HG03378 (cell line): ENCODE data around the gene NRM.
"Not testable (repeated sequence)": the region's sequence is repeated elsewhere in the genome, so short reads cannot be mapped to it uniquely, and the experiment has no call there.

Experiments
- ATAC-seq: cut with Tn5 transposase; IDR thresholded peaks from one replicate; pipeline ENCODE4 v1.9.1; 2021; ENCODE audit warnings: mild to moderate bottlenecking, moderate library complexity; ENCODE audit not compliant: unreplicated experiment

The NRM gene

DNA sequence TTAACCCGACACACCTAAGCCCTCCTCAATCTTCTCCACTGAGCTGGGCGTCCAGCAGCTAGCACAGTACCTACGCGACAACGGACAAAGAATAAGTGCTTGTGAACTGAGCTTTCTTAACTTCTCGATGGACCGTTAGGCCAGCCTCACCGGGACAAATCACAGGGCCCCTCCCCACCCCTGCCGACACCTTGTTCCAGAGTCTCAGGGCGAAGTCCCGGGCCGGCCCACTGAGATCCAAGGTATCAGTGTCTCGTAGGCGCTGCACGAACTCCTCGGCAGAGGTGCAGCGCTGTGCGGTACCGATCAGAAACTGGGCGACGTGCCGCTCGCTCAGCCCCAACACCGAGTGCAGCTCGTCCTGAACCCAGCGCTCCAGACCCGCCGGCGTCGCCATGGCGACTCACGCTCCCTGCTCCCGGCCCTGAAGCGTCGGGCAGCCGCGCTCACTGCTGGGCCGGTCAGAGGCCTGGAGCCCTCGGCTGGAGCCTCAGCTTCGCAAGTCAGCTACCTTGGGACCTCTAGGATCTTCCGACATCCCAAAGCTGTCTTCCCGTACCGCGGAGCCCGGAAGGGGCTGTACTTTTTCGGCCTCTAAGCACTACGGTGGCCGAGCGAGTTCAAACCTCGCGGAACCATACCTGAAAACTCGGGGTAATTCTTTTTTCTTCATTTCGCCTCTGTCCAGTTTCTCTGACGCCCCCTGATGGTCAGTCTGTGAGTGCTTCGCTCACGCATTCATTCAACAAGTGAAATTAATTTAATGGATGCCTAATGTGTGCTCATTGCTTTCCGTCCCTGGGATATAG is 18.1 kb downstream of the NRM start, which contains the start of gene DHX16:
DHX16 (minus strand) TSS at position 562 of the 809 bp plus-strand sequence; CDS start at position 397, 165 bp downstream.
- ATAC-seq, result peak; percentile 80

DNA sequence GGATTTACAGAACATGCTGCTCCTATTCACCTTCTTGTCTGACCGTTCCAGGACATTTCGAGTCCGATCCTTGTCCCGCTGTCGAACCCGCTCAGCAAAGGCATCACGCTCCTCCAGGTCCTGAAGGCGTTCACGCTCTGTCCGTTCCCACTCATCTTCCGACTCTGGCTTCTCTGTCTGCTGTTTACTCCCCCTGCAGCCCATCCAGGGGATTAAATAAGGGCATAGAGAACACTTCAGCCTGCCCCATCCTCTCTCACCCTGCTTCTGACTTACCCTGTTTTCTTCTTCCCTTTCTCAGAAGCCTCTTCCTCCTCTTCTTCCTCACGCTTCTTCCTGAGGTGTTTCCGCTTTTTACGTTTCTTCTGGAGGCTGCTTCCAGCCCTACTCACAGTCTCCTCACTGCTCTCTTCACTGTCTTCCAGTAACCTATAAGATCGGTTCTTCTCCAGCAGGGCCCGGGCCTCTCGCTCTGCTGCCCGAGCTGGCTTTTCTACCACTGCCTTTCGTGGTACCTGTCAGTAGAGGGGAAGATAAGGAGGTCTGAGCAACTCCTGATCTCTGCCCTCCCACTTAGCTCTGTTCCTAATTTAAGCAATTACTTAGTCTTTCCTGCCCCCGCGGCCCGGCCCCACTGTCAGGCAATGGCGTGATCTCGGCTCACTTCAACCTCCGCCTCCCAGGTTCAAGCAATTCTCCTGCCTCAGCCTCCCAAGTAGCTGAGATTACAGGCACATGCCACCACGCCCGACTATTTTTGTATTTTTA is 19.8 kb downstream of the NRM start:
- no peak for ATAC-seq

DNA sequence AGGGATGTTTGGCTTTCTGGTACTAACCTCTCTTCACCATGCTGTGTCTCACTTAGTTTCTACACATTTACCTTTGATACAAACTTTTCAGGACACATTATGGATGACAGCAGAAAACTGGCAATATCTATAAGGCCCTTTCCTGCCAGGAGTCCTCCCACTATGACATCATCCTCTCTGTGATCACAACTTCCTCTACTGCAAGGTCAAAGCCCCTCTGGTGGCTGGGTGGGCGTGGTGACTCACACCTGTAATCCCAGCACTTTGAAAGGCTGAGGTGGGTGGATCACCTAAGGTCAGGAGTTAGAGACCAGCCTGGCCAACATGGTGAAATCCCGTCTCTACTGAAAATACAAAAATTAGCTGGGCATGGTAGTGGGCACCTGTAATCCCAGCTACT is 24.5 kb downstream of the NRM start:
- not testable (repeated sequence) for ATAC-seq

DNA sequence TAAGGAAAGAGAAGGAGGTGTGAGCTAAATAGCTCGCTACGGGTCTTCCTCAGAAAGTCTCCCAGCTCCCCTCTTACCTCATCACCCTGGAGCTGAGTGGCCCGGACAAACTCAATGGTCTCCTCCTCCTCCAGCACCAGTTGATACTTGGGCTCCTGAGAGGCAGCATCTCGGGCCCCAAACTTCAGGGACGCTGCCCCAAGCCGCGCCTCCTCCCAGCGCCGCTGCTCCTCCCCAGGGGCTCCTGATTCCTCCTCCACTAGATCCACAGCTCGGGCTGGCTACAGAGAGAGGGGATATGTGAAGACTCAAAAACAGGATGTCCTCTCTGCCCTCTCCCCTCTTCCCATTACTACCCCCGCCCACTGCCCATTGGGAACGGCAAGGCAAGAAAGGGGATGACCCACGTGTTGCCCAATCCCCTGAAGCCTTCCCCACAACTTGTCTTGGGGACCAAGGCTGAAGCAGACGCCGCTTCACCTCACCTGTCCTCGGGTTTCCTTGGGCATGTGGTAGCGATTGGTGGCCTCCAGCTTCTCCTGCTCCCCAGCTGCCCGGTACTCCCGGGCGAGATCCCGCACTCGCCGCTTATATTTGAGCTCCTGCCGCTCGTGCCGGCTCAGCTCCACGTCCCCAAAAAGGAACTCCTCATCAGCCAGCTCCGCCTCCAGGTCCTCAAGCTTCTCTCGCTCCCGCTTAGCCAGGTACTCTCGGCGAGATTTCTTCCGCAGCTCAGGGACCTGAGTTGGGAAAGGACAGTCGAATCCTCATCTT is 25.6 kb downstream of the NRM start:
- no peak for ATAC-seq

DNA sequence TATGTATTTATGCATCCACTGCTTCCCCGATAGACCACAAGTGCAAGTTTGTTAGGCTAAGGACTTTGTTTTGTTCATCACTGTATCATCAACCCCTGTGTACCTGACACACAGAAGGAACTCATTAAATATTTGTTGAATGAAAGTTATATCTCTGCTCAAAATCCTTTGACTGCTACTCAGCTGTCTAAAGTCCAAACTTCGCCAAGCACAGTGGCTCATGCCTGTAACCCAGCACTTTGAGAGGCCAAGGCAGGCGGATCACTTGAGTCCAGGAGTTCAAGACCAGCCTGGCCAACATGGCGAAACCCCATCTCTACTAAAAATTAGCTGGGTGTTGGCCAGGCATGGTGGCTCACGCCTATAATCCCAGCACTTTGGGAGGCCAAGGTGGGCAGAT is 32.9 kb downstream of the NRM start:
- ATAC-seq, result not testable (repeated sequence)

DNA sequence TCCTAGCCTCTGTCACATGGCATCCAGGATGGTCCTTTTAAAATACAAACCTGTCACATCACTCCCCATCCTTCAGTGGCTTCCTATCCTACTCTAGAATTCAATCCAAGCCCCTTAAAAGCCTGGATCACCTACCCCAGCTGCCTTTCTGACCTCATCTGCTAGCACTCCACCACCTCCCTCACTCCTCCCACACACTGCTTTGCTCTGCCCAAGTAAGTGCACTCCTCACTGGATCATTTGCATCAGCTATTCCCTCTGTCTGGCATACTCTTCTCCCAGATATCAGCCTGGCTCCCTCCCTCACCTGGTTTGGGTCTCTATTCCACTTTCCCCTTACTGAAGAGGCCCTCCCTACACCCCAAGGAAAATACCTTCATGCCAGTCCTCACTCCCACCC is 33.3 kb downstream of the NRM start:
- no peak for ATAC-seq

DNA sequence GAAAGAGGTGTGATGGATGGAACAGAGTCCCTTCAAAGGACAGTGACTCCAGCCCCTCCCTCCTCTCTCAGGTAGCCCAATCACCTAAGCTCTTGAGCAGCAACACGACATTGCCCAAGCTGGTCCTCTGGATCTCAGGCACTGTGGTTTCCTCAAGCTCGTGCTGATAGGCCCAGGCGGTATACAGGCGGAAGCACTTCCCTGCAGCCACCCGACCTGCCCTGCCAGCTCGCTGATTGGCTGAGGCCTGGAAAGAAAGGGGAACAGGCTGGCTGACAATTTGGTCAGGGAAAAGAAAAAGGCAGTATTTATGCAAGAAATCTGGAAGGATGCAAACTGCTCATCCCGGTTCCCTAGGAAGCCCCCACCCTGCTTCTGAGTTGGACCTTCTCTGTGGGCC is 34.3 kb downstream of the NRM start:
- no peak for ATAC-seq

DNA sequence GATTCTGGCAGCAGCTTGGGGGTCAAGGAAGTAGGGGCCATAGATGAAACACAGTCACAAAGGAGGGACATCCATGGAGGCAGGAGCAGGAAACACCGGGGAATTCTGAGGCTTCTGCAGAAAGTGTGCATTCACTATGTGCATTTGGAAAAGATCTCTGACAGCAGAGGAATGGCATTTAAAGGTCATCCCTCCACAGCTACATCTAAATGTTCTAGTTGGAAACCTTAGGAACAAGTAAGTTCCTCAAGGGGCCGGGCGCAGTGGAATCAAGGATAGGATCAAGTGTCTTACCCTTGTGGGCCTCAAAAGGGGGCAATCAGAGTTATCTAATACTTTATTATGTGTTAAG is 35.1 kb downstream of the NRM start:
- no peak for ATAC-seq

DNA sequence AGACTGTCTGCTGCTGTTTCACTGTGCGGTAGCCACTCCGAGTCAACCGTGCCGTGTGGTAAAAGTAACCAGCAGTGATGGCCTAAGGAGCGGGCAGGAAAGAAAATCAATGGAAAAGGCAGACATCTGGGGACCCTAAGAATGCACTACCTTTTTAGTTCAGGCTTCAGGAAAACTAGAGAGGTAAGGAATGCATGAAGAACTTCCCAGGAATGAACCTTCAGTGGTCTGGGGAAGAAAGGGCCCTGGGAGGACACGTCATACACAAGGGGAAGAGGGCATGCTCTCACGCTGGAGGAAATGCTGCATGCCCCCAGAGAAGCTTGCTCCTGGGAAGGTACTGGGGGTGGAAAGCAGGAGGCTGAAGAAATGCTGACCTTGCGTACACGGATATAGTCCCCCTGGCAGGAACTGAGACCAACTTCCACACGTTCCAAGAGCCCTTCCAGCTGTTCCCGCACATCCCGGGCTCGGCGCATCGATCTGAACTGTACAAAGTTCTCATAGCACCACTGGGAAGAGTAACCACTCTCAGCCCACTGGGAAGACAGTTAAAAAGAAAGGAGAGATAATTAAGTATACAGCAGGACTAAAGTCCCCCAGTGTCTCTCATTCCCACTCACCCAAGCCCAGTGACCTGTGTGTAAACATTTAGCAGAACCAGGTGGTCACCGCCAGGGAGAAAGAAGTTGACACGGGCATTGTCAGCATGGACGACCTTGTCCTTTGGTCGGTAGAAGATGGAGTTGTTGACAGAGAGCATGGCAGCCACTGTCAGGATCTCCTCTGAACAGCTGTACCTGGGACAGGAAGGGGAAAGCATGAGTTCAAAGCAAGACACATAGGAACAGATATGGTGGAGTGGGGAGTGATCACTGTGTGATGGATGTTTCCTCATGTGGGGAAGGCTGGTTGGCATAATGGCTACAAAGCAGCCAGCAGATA is 35.7 kb downstream of the NRM start:
- no peak for ATAC-seq

DNA sequence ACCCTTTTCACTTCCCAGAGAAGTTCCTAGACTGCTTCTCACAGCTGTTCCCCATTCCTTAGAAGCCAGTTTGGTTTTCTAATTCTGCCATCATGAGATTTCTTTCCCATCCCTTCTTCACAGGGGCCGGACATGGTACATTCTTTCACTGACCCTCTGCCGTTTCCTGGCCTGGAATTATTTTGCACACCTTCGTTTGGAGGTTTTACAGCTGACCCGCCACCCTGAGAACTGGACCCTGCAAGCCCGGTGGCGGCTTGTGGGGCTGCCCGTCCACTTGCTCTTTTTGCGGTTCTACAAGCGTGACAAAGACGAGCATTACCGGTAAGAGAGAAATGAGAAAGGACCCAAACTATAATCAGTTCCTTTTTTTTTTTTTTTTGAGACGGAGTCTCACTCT is 39.6 kb downstream of the NRM start:
- no peak for ATAC-seq

DNA sequence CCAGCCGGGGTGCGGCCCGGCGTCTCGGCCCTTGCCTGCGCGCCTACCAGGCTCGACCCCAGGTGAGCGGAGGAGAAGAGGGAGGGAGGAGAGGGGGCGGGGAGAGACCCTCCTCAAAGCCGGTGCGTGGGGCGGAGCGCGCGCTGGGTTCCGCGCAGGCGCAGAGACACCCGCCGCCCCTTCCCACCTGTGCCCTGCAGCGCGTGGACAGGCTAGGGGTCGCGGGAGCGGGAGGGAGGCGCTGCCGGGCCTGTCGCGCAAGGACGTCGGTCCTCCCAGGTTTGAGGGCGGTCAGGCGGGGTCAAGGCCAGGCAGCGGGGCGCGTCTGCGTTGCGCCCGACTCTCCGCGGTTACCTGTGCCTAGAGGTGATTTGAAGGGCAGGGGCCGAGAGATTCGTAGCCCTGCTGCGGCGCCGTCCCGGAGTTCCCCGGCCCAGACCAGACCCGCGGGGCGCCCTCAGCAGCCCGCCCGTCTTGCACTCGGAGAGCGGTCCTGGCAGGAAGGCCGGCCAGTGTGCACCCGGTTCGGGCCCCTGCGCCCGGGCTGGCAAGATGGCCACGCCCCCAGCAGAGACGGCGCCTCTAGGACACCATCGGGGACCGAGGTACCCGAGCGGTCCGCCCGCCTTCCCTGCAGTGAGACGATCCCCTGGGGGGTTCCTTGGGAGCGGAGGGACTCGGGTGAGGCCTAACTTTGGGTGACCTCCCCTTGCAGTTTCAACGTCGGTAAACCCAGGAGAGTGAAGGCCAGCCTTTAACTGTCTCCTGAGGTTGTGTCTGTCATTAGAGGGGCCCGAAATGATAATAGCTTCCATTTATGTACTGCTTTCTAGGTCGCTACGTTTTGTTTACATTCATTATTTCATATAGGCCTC is 43.3 kb downstream of the NRM start:
- ATAC-seq, result no peak

DNA sequence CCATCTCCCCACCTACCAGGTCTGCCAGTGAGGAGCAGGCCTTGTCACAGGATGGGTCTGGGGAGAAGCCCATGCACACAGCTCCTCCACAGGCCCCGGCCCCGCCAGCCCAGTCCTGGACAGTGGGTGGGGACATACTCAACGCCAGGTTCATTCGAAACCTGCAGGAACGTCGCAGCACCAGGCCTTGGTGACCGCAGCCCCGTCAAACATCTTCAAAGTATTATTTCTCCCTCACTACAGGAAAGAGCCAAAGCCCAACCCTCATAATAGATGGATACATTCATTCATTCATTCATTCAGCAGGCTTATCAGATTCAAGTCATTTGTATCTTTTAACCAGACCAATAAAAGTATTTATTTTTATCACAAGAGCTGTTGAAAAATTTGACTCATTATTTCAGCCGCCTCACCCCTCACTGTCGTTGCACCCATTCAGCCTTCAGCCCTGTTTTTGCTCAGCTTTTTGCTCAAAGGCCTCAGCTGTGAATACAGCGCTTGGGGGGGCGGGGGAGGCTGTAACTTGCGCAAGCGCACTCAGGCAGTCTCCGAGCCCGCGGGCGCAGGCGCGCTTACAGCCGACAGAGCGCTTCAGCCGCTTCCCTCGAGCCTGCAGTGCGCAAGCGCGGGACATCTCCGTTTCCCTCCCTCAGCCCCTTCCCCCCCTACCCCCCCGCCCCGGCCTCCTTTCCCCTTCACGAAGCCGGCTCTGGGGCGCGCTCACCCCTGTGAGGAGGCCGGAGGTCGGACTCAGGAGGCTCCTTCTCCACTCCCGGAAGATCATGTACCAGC is 44.1 kb downstream of the NRM start, which contains the start of gene C6orf136:
C6orf136 (plus strand) TSS at position 684 of the 792 bp plus-strand sequence; CDS start at position 783, 99 bp downstream.
- no peak for ATAC-seq

DNA sequence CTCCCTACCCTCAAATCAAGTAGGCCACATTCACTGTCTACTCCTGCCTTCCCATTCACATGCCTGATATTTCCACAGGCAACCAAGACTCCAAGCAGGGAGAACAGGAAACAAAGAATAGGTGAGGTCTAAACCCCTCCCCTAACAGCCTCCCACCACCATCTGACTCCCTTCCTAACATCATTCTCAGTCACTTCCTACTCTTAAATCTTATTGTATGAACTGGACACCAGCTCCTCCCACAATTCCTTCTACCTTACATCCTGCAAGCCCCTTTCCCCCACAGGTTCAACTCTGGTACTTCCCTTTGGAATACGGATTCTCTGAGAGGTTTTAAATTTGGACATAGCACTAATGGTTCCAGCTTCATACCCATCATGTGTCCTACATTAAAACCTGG is 44.8 kb downstream of the NRM start:
- ATAC-seq, result no peak

DNA sequence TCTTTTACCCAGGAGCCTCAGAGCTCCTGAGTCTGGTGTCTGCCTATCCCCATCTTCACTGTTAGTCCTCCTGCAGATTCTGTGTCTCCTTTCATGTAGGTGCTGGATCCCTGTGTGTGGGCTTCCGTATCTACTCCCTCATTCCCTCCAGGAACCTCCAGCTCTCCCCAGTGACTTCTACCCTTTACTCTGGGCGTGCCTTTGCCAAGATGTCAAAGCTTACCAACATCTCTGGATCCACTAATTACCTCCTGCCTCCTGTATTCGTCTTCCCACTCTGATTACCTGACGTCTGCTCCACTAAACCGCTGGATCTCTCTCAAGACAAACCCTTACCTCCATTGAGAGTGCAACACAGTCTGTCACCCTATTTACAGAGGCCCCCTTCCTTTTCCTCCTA is 46.0 kb downstream of the NRM start:
- no peak for ATAC-seq

DNA sequence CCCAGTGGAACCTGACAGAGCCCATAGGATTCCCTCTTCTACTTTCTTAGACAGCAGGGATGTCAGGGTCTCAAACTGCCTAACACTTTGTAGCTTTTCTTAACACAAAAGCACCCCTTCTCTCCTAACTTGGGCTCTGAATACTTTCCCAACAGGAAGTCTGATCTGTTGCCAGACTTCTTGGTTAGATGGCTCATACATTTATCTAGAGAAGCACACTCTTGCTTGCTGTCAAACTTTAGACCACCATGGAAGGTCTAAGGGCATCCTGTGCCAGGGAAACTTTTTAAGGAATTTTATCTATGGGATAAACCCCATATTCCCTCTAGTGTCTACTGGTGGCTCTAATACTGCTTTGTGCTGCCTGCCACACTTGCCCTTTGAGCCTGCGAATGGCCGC is 47.1 kb downstream of the NRM start:
- no peak for ATAC-seq

DNA sequence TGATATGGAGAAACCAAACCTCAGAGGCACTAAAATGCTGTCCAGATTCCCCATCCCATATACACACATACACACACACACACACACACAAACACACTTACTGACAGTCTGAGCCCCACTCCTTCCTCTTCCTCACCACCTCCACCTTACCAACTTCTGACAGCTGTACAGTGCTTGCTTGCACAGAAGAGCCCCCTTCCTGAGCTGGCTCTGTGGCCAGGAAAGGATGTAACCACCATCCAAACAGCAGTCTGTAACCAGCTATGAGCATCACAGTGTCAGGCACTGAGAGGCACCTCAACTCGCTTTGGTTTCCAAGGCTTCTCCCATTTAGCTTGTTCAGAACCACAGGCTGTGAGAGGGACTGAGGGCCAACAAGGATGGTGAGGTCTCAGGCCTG is 49.7 kb downstream of the NRM start:
- ATAC-seq, result no peak

DNA sequence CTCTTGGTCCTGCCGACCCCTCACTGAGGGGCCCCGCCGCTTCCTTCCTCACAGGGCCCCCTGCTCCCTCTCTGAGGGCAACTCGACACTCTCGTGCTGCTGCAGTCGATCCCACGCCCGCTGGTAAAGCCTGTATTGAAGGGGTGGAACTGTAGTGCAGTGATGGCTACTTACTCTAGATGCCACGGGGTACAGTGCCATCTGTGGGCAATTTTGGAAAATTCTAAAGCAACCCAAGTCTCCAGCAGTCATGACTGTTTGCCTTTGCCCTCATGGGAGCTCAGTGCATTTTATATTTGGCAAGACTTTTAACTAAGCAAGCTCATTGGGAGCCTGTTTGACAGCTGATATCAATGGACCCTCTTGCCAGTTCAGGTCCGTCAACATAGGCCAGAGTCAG is 50.3 kb downstream of the NRM start:
- no peak for ATAC-seq
